ENCODE measurements around the gene CERS1.

- TF ChIP-seq CTCF (IDR thresholded peaks at IDR 0.05; ENCODE audit: borderline replicate concordance, extremely low read depth, low read length, poor library complexity, severe bottlenecking), result peak; percentile 67
- no peak for TF ChIP-seq EZH2 (IDR thresholded peaks at IDR 0.05; ENCODE audit: borderline replicate concordance, low read depth, low read length, severe bottlenecking)
Measured at GRCh38 chr19:18915639-18916038, 19.7 kb upstream of the CERS1 start.

Data from DND-41 (cell line).